HL-60 (cell line): ENCODE data around the gene FHIT.
"Not testable (repeated sequence)": the region's sequence is repeated elsewhere in the genome, so short reads cannot be mapped to it uniquely, and the experiment has no call there.

Source experiments
- DNase-seq, 2 experiments: peaks; one replicate each; pipeline ENCODE4 v3.0.0-alpha.2; 2010 to 2020; ENCODE audit warnings: low read depth in 1 of 2, low spot score in 1 of 2
- H3K27ac ChIP-seq: fragments of 250-450 bp; sonication (Bioruptor Pico); replicated peaks from 2 replicates; pipeline ENCODE4 v1.5.1; 2020; ENCODE audit warnings: mild to moderate bottlenecking, moderate library complexity
- H3K27me3 ChIP-seq: fragments of 250-450 bp; sonication (Bioruptor Pico); 2 replicates; pipeline ENCODE4 v1.5.1; 2021; ENCODE audit warnings: mild to moderate bottlenecking, moderate library complexity; ENCODE audit not compliant: insufficient read depth, poor library complexity, severe bottlenecking
- H3K4me3 ChIP-seq: replicated peaks from 2 replicates; pipeline ENCODE4 v1.5.1; 2011; ENCODE audit warnings: mild to moderate bottlenecking, control low read depth, low read length; ENCODE audit not compliant: insufficient read depth
- GABPA ChIP-seq: IDR thresholded peaks from 2 replicates; pipeline ENCODE4 v1.6.1; 2012; ENCODE audit warnings: low read depth
- POLR2AphosphoS5 ChIP-seq: IDR thresholded peaks from 2 replicates; pipeline ENCODE4 v1.6.1; 2012; ENCODE audit warnings: low read depth
- SPI1 ChIP-seq: IDR thresholded peaks from 2 replicates; pipeline ENCODE4 v1.6.1; 2012; ENCODE audit warnings: low read depth, mild to moderate bottlenecking, borderline replicate concordance
- TF ChIP-seq, protein P1 (sequence below): IDR thresholded peaks from one replicate; pipeline ENCODE4 v1.5.1; 2011; ENCODE audit warnings: low read length, control low read depth, inconsistent platforms; ENCODE audit not compliant: insufficient read depth
- TF ChIP-seq, protein P2 (sequence below): IDR thresholded peaks from 2 replicates; pipeline ENCODE4 v1.6.1; 2012; ENCODE audit warnings: low read depth; ENCODE audit not compliant: insufficient replicate concordance

The FHIT gene

DNA sequence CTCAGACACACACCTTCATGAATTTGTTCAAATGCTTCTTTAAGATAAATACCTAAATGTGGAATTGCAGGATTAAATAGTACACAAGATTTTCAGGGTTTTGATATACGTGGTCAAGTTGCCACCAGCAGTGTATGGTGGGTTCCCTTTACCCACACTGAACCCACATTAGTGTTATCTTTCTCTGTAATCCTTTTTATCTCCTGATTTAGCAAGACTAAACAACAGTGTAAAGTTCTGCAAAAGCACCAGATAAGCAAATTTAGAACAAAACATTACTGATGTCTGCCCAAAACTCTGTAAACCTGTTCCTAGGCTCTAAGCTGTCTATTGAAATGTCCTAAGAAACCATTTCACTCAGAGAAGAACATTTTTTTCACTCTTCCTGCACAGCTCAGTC lies 352.9 kb downstream of the FHIT start:
- no peak overlapping the region for H3K4me3 ChIP-seq
- TF ChIP-seq GABPA: no peak
- TF ChIP-seq, protein P1, sequence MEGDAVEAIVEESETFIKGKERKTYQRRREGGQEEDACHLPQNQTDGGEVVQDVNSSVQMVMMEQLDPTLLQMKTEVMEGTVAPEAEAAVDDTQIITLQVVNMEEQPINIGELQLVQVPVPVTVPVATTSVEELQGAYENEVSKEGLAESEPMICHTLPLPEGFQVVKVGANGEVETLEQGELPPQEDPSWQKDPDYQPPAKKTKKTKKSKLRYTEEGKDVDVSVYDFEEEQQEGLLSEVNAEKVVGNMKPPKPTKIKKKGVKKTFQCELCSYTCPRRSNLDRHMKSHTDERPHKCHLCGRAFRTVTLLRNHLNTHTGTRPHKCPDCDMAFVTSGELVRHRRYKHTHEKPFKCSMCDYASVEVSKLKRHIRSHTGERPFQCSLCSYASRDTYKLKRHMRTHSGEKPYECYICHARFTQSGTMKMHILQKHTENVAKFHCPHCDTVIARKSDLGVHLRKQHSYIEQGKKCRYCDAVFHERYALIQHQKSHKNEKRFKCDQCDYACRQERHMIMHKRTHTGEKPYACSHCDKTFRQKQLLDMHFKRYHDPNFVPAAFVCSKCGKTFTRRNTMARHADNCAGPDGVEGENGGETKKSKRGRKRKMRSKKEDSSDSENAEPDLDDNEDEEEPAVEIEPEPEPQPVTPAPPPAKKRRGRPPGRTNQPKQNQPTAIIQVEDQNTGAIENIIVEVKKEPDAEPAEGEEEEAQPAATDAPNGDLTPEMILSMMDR: no peak
- TF ChIP-seq SPI1: no peak
- no peak for TF ChIP-seq POLR2AphosphoS5
- TF ChIP-seq, protein P2, sequence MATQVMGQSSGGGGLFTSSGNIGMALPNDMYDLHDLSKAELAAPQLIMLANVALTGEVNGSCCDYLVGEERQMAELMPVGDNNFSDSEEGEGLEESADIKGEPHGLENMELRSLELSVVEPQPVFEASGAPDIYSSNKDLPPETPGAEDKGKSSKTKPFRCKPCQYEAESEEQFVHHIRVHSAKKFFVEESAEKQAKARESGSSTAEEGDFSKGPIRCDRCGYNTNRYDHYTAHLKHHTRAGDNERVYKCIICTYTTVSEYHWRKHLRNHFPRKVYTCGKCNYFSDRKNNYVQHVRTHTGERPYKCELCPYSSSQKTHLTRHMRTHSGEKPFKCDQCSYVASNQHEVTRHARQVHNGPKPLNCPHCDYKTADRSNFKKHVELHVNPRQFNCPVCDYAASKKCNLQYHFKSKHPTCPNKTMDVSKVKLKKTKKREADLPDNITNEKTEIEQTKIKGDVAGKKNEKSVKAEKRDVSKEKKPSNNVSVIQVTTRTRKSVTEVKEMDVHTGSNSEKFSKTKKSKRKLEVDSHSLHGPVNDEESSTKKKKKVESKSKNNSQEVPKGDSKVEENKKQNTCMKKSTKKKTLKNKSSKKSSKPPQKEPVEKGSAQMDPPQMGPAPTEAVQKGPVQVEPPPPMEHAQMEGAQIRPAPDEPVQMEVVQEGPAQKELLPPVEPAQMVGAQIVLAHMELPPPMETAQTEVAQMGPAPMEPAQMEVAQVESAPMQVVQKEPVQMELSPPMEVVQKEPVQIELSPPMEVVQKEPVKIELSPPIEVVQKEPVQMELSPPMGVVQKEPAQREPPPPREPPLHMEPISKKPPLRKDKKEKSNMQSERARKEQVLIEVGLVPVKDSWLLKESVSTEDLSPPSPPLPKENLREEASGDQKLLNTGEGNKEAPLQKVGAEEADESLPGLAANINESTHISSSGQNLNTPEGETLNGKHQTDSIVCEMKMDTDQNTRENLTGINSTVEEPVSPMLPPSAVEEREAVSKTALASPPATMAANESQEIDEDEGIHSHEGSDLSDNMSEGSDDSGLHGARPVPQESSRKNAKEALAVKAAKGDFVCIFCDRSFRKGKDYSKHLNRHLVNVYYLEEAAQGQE: no peak
- DNase-seq: no peak
- H3K27ac ChIP-seq: no peak overlapping the region
- no peaks in the 10 kb centered on the region for H3K27me3 ChIP-seq

DNA sequence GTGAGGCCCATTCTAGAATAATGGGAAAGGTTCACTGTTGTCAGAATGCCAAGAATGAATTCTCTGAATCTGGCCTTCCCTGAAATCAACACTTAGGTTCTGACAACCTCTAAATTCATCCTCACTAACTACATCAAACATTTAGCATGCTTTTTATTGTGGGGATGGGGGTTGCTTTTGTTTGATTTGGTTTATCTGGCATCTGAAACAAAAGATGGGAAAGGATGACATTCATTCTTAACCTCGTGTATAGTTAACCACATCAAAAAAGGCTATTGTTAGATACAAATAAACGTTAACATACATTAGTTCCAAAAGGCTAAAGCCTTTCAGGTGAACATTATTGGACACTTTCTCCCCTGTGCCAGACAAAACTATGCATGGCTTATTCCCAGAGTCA lies 357.3 kb downstream of the FHIT start:
- TF ChIP-seq, protein P2: no peak
- TF ChIP-seq POLR2AphosphoS5 (no peak), SPI1 (no peak), GABPA (no peak)
- TF ChIP-seq, protein P1: no peak
- no peak overlapping the region for H3K27ac ChIP-seq
- H3K4me3 ChIP-seq: no peak overlapping the region
- H3K27me3 ChIP-seq: no peaks in the 10 kb centered on the region
- DNase-seq: no peak

DNA sequence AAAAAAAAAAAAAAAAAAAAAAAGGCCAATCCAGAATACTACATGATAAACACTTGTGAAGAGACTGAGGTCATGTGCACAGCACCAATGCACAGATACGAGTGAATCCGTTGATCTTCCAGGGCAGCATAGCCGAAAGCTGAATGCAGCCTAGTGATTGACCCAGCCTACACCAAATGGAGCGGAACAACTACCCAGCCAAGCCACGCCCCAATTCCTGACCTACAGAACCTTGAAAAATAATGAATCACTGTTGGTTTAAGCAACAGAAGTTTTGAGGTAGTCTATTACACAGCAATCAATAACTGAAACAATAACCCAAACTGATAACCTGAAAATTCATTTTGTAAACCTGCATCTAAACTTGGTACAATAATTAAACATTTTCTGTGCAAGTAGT lies 361.0 kb downstream of the FHIT start:
- Histone ChIP-seq H3K27me3 (no peaks in the 10 kb centered on the region), H3K4me3 (no peak overlapping the region), H3K27ac (no peak overlapping the region)
- DNase-seq: no peak
- TF ChIP-seq POLR2AphosphoS5: no peak
- TF ChIP-seq GABPA: no peak
- TF ChIP-seq SPI1: no peak
- TF ChIP-seq, protein P2: no peak
- TF ChIP-seq, protein P1: no peak

DNA sequence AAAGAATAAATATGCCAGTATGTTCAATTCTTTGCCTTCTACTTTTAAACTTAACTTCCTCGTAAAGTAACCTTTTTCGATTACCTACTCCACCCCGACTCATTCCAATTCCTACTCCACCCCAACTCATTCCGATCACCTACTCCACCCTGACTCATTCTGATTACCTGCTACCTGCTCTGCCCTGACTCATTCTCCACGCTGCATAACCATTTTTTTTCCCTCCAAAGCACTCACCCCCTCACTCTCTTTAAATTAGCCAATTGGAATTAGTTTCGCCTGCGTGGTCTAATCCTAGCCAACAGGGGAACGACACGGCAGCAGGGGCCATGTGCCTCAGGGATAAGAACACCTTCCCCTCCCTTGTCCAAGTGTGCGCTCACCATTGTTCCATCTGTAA lies 362.3 kb downstream of the FHIT start:
- not testable (repeated sequence) for H3K27ac ChIP-seq, H3K27me3 ChIP-seq, DNase-seq, H3K4me3 ChIP-seq
